ENCODE measurements around the gene TP53I13. TPM values are rescaled to one million over a fixed set of nuclear protein-coding genes. Genes with fewer than 3 reads are reported as not detected.
A peak's percentile ranks its signal among the peaks of the same experiment; 100 is the strongest.

TP53I13 gene
- total and polyA plus RNA-seq, 2 of the 13 experiments (the other 11 are each of a cell fraction or from before 2014, with no cell fraction given): 16.9 to 25.7 TPM

- peak; percentile 48; the same call in 1 of the 2 replicates for TF ChIP-seq ZFY (CRISPR knock-in tag; IDR thresholded peaks at IDR 0.05)
- TF ChIP-seq ZNF12 (CRISPR knock-in tag; IDR thresholded peaks at IDR 0.05): no peak
- no peak for TF ChIP-seq TGIF2 (CRISPR knock-in tag; IDR thresholded peaks at IDR 0.05)
- no peak for TF ChIP-seq HDAC2 (CRISPR knock-in tag; IDR thresholded peaks at IDR 0.05)
- no peak for TF ChIP-seq NR2F6 (IDR thresholded peaks at IDR 0.05)
- 0 out of 2 replicates have a peak, but pooled peaks have one; percentile 3 for TF ChIP-seq NR2F6 (CRISPR knock-in tag; IDR thresholded peaks at IDR 0.05)
- peak; percentile 61; the same call in 1 of the 2 replicates for TF ChIP-seq BCL3 (CRISPR knock-in tag; IDR thresholded peaks at IDR 0.05)
- TF ChIP-seq ZNF501 (CRISPR knock-in tag; IDR thresholded peaks at IDR 0.05): no peak
- TF ChIP-seq ZNF629 (CRISPR knock-in tag; conservative IDR thresholded peaks at IDR 0.05): no peak
- TF ChIP-seq FLYWCH1 (CRISPR knock-in tag; IDR thresholded peaks at IDR 0.05): no peak
- peak; percentile 79 for TF ChIP-seq ZNF407 (CRISPR knock-in tag; IDR thresholded peaks at IDR 0.05; ENCODE audit: not compliant biosample characterization)
- no peak for TF ChIP-seq EED (CRISPR knock-in tag; IDR thresholded peaks at IDR 0.05)
- TF ChIP-seq KDM6A (CRISPR knock-in tag; IDR thresholded peaks at IDR 0.05; ENCODE audit: low read depth): no peak
- TF ChIP-seq REL (CRISPR knock-in tag; conservative IDR thresholded peaks at IDR 0.05): no peak
- TF ChIP-seq TCF7 (IDR thresholded peaks at IDR 0.05; ENCODE audit: low read depth): no peak
- no peak for TF ChIP-seq ZNF678 (CRISPR knock-in tag; IDR thresholded peaks at IDR 0.05)
- no peak for TF ChIP-seq FOXK1 (CRISPR knock-in tag; IDR thresholded peaks at IDR 0.05; ENCODE audit: borderline replicate concordance, low read depth)
- 0 out of 2 replicates have a peak, but pooled peaks have one; percentile 48 for TF ChIP-seq ZNF737 (CRISPR knock-in tag; IDR thresholded peaks at IDR 0.05; ENCODE audit: borderline replicate concordance)
- no peak for TF ChIP-seq ZMYM3 (CRISPR knock-in tag; IDR thresholded peaks at IDR 0.05)
- TF ChIP-seq SRY (CRISPR knock-in tag; IDR thresholded peaks at IDR 0.05): no peak; the same call in 1 of the 2 replicates
- TF ChIP-seq KAT8 (CRISPR knock-in tag; IDR thresholded peaks at IDR 0.05): no peak
- TF ChIP-seq GATAD1 (CRISPR knock-in tag; IDR thresholded peaks at IDR 0.05): no peak
- TF ChIP-seq ZFX (CRISPR knock-in tag; IDR thresholded peaks at IDR 0.05; ENCODE audit: low read depth): peak; percentile 63
Observed at GRCh38 chr17:29589524-29590410, 21.3 kb downstream of the TP53I13 start, which contains the start of gene GIT1 (continued).

All from HepG2 (cell line).